Stimulated activated effector memory CD8-positive, alpha-beta T cell treated with anti-CD3 and anti-CD28 coated beads, Interleukin-12 subunit alpha, Interleukin-12 subunit beta, amount 100 ng/mL, for 72 hours (primary cell): Measurements from ENCODE around the gene RHOT2.

Experiments used
- ATAC-seq: fragments of 150-1000 bp; cut with Tn5 transposase; 2 replicates; pipeline ENCODE4 v1.10.0; 2021
- DNase-seq, 2 donors: peaks; one replicate each; pipeline ENCODE4 v3.0.0; 2021 to 2022; ENCODE audit warnings: low spot score in 2 of 2
- H3K27ac Mint-ChIP-seq: one replicate; pipeline ENCODE4 v1.8.0; 2022; ENCODE audit warnings: mild to moderate bottlenecking, mixed read lengths
- H3K36me3 Mint-ChIP-seq: one replicate; pipeline ENCODE4 v1.8.0; 2022; ENCODE audit warnings: mild to moderate bottlenecking, mixed read lengths
- H3K4me1 Mint-ChIP-seq: one replicate; pipeline ENCODE4 v1.8.0; 2022; ENCODE audit warnings: mixed read lengths
- H3K4me3 Mint-ChIP-seq: one replicate; pipeline ENCODE4 v1.8.0; 2022; ENCODE audit warnings: mild to moderate bottlenecking, mixed read lengths
- H3K9me3 Mint-ChIP-seq: one replicate; pipeline ENCODE4 v1.8.0; 2022; ENCODE audit warnings: mixed read lengths

The RHOT2 gene

DNA sequence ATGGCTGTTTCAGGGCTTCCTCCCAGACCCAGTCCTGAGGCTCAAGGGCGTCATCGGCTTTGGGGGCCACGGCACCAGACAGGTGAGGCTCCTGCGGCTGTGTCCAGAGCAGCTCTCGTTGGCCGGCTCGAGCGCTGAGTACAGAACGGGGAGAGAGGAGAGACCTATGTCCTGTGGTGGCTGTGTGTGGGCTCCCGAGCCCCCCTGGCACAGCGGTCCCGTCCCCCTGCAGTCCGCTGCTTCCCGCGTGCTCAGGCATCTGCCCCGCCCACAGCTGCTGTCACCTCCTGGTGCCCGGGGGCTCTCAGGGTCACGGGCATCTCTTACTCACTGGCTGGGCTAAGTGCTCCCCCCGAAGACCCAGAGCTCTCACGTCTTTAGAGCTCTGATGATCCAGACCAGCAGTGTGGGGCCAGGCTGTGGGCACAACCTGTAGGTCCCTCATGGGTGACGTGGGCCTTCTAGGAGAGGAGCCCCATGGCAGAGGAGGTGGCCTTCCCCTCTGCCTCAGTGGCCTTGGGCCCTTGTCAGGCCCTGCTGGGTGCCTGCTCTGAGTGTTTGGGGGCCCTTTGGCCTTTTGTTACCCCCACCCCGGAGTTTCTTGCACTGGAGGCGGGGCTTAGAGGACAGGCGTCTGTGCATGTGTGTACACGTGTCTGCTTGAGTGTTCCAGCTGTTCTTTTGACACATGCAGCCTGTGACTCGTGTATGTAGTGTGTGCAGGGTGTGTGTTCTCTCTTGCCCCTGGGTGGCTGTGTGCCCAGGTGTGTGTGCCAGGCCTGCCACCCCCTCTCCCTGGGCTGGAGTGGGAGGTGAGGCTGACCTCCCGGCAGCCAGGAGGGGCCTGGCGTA lies 15.3 kb upstream of the RHOT2 start:
- ATAC-seq, result no peak
- no peaks in the 10 kb centered on the region for H3K9me3 Mint-ChIP-seq
- peaks cover 10% of the 10 kb centered on the region for H3K36me3 Mint-ChIP-seq
- DNase-seq, result no peak
- H3K4me3 Mint-ChIP-seq, result no peak overlapping the region
- no peak overlapping the region for H3K27ac Mint-ChIP-seq
- H3K4me1 Mint-ChIP-seq, result peaks cover 16% of the 10 kb centered on the region

DNA sequence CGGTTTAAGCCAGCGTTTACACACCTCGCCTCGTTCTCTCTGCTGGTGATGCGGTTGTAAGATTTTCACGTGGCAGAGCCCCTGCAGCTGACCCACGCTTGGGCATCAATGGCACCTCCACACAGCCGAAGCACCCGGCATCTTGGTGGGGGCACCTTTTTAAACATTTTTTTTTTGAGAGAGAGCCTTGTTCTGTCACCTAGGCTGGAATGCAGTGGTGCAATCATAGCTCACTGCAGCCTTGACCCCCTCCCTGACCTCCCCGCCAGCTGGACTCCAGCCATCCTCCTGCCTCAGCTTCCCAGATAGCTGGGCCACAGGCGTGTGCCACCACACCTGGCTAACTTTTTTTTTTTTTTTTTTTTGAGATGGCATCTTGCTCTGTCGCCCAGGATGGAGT lies 13.9 kb upstream of the RHOT2 start:
- Mint-ChIP-seq H3K9me3 (no peaks in the 10 kb centered on the region), H3K27ac (no peak overlapping the region), H3K4me3 (no peak overlapping the region), H3K36me3 (peaks cover 10% of the 10 kb centered on the region), H3K4me1 (peaks cover 6% of the 10 kb centered on the region)
- no peak for DNase-seq
- no peak for ATAC-seq

DNA sequence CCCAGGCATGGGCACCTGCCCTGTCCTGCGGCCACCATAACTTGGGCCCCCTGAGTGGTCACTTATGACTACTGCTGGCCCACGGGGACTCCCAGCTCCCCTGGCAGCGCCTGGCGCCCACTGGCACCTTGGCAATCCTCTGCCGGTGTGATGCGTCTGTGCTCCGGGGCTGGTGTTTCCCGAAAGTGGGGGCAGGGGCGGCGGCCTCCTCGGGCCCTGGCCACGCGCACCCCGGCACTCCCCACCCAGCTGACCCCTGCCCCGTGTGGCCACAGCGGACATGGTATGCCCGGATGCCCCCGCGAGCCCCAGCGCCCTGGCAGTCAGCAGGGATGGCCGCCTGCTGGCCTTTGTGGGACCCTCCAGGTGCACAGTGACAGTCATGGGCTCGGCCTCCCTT lies 10.4 kb upstream of the RHOT2 start:
- no peak overlapping the region for H3K4me3 Mint-ChIP-seq
- peaks cover 9% of the 10 kb centered on the region for H3K4me1 Mint-ChIP-seq
- ATAC-seq (no peak), DNase-seq (no peak)
- H3K27ac Mint-ChIP-seq, result no peak overlapping the region
- H3K36me3 Mint-ChIP-seq, result no peaks in the 10 kb centered on the region
- no peaks in the 10 kb centered on the region for H3K9me3 Mint-ChIP-seq

DNA sequence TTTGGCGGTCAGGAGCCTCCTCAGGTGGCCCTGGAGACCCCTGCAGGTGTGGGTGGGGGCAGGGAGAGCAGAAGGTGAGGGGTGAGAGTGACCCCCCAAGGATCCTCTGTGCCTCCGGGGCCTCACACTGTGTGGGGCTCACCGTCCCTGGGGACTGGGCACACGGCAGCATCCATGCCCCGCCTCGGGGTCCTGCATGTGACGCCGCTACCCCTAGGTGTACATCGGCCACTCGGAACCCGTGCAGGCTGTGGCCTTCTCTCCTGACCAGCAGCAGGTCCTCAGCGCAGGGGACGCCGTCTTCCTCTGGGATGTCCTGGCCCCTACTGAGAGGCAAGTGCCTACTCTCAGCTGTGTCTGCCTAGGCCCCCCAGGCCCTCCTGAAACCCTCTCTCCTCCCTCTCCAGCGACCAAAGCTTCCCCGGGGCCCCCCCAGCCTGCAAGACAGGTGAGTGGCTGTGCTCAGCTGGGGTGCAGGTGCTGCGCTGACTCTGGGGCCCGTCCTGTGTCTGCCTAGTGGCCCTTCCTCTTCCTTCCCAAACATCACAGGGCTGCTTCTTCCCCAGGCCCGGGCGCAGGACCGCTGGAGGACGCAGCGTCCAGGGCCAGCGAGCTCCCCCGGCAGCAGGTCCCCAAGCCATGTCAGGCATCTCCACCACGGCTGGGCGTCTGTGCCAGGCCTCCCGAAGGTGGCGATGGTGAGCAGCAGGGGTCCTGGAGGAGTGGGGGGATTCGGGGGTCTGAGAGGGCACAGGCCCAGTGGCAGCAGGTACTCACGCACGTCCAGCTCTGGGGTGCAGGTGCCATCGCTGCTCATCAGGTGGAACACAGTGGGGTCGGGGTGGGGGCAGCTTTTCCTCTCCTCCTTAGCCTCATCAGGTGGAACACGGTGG lies 9.0 kb upstream of the RHOT2 start:
- H3K9me3 Mint-ChIP-seq, result no peaks in the 10 kb centered on the region
- H3K36me3 Mint-ChIP-seq, result peaks cover 9% of the 10 kb centered on the region
- H3K27ac Mint-ChIP-seq, result no peak overlapping the region
- DNase-seq (no peak), ATAC-seq (no peak)
- no peak overlapping the region for H3K4me3 Mint-ChIP-seq
- peaks cover 9% of the 10 kb centered on the region for H3K4me1 Mint-ChIP-seq

DNA sequence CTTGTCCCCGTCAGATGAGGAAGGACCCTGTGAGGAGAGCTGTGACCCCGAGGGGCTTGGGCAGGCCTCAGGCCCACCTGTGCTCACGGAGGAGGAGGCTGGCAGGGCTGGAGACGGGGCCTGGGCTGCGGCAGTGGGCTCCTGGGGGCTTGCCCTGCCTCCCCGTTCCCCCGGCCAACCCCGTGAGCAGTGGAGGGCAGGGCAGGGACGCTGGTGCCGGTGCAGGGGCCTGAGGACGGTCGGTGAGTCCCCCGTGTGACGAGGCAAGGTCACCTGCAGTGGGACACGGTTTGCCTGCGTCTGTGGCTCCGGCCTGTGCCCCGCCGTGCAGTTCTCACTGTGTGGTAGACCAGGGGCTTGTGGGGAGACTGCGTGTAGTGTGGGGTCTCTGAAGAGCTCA lies 8.3 kb upstream of the RHOT2 start:
- Mint-ChIP-seq H3K4me1 (peaks cover 9% of the 10 kb centered on the region), H3K9me3 (no peaks in the 10 kb centered on the region), H3K4me3 (no peak overlapping the region), H3K27ac (no peak overlapping the region), H3K36me3 (peaks cover 9% of the 10 kb centered on the region)
- DNase-seq (no peak), ATAC-seq (no peak)

DNA sequence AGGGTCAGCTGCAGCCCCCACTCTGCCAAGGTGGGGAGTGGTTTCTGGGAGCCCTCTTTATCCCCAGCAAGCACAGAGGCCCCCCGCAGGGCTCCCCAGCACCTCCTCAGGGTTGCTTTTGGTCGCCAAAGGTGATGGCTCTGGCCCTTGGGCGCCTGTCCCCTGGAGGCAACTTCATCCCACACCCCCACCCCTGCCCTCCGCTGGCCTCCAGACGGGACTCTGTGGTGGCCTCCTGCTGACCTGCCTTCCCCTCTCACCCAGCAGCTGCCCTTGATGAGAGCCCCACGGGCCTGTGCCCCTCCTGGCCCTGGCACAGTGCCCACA lies 7.8 kb upstream of the RHOT2 start:
- Mint-ChIP-seq H3K4me1 (peaks cover 9% of the 10 kb centered on the region), H3K36me3 (peaks cover 9% of the 10 kb centered on the region), H3K9me3 (no peaks in the 10 kb centered on the region), H3K27ac (no peak overlapping the region), H3K4me3 (no peak overlapping the region)
- ATAC-seq (no peak), DNase-seq (no peak)

DNA sequence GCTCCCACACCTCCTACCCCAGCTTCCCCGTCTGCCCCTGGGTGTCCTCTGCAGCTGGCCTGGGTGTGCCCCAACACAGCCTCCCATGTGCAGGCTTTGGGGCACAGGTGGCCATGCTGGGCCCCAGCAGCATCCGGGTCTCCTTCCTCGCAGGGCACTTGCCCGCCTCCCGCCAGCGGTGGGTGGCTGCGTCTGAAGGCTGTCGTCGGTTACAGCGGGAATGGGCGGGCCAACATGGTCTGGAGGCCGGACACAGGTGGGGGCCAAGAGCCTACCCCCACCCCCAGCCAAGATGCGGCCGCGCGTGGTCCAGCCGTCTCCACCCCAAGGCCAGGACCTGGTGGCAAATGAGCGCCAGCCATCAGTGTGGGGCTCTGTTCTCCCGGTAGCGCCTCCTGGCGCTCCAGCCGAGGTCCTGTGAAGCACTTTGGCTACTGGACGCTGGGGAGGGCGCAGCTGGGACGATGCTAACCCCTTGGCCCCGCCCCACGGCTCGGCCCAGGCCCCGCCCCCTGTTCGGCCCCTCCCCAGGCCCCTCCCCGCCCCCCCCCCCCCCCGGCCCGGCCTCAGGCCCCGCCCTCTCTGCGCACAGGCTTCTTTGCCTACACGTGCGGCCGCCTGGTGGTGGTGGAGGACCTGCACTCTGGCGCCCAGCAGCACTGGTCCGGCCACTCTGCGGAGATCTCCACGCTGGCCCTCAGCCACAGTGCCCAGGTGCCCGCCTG lies 7.3 kb upstream of the RHOT2 start:
- Mint-ChIP-seq H3K27ac (no peak overlapping the region), H3K36me3 (peaks cover 9% of the 10 kb centered on the region), H3K4me3 (no peak overlapping the region), H3K4me1 (peaks cover 9% of the 10 kb centered on the region), H3K9me3 (no peaks in the 10 kb centered on the region)
- DNase-seq, result peak in 1 of 2 donors; percentile 74
- peak; percentile 57 for ATAC-seq

DNA sequence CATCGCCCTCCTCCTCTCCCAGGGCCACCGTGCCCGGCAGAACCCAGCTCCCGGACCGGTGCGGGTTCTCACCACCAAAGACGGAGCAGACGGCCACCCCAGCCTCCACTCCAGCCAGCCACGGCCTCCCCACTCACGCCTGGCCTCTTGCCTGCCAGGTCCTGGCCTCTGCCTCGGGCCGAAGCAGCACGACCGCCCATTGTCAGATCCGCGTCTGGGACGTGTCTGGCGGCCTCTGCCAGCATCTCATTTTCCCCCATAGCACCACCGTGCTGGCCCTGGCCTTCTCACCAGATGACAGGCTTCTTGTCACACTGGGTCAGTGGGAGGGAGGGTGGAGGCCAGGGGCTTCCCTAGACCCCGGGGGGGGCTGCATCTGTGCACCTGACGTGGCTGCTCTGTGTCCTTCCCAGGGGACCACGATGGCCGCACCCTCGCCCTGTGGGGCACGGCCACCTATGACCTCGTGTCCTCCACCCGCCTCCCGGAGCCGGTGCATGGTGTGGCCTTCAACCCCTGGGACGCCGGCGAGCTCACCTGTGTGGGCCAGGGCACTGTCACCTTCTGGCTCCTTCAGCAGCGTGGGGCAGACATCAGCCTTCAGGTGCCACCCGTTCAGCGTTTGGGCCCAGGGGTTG lies 6.6 kb upstream of the RHOT2 start:
- Mint-ChIP-seq H3K9me3 (no peaks in the 10 kb centered on the region), H3K27ac (no peak overlapping the region), H3K36me3 (peaks cover 9% of the 10 kb centered on the region), H3K4me1 (peaks cover 9% of the 10 kb centered on the region), H3K4me3 (no peak overlapping the region)
- ATAC-seq (no peak), DNase-seq (no peak)

DNA sequence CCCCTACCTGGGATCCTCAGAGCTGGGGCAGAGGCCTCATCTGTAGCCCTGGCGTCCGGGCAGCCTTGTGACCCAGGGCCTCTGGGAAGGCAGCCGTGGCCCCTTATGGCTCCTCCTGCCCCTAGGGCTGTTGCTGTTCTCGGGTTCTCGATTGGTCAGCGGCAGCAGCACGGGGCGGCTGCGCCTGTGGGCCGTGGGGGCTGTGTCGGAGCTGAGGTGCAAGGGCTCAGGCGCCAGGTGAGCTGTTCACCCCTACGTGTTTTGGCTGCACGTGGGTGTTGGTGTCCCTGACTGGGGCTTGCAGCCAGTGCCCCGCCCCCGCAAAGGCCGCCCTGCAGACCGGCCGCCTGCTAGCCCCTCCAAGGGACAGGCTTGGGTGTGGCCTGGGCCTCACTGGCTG lies 5.8 kb upstream of the RHOT2 start:
- Mint-ChIP-seq H3K27ac (no peak overlapping the region), H3K36me3 (peaks cover 9% of the 10 kb centered on the region), H3K9me3 (no peaks in the 10 kb centered on the region), H3K4me3 (no peak overlapping the region), H3K4me1 (peaks cover 9% of the 10 kb centered on the region)
- ATAC-seq, result no peak
- no peak for DNase-seq

DNA sequence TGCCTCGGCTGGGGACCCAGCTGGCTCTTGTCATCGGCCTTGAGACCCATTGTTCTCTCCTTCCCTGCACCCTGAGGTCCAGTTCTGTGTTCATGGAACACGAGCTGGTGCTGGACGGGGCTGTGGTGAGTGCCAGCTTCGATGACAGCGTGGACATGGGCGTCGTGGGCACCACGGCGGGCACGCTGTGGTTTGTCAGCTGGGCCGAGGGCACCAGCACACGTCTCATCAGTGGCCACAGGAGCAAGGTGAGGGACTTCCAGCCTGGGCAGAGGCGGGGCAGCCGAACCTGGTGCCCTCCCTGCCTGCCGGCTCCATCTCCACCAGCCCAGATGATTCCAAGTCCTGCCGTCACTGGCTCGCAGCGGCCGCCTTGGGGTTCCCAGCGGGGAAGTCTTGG lies 5.3 kb upstream of the RHOT2 start:
- Mint-ChIP-seq H3K4me3 (no peak overlapping the region), H3K36me3 (peaks cover 9% of the 10 kb centered on the region), H3K27ac (no peak overlapping the region), H3K4me1 (peaks cover 9% of the 10 kb centered on the region), H3K9me3 (no peaks in the 10 kb centered on the region)
- ATAC-seq, result no peak
- DNase-seq, result no peak

DNA sequence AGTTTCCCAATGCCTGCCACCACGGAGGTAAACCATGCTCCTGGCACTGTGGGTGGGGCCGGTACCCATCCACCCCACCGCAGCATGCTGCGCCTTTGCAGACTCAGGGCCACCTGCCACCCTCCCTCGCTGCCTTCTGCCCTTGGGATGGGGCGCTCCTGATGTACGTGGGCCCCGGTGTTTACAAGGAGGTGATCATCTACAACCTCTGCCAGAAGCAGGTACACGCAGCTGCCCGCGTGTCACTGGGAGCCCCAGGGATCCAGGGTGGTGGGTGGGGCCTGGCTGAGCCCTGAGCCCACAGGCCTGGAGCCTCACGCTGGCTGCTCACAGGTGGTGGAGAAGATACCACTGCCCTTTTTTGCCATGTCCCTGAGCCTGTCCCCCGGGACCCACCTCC lies 1.4 kb upstream of the RHOT2 start:
- no peak for ATAC-seq
- H3K4me3 Mint-ChIP-seq, result no peak overlapping the region
- no peak for DNase-seq
- H3K4me1 Mint-ChIP-seq, result peaks cover 2% of the 10 kb centered on the region
- H3K9me3 Mint-ChIP-seq, result no peaks in the 10 kb centered on the region
- peaks cover 26% of the 10 kb centered on the region for H3K36me3 Mint-ChIP-seq
- no peak overlapping the region for H3K27ac Mint-ChIP-seq

DNA sequence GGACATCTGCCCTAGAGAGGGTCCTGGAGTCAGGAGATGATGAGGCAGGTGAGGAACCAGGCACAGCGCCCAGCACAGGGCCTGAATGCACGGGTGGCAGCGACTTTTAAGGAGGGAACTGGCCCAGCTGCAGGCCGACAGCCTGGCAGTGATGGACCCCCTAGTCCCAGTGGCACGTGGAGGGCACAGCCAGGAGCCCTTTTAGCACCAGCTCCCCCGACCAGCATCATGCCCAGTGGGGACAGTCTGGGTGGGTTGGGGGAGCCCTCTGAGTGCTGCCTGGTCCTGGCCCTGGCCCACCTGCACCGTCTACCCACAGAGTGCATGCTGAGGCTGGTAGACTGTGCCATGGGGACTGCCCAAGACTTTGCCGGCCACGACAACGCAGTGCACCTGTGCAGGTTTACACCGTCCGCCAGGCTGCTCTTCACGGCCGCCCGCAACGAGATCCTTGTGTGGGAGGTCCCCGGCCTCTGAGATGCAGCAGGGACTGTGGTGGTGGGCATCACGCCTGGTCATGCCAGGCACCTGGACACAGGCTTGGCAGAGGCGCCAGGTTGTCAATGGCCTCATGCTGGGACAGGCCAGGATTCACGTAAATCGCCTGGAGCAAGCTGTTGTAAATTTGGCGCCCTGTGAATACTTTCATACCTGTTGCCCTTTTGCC lies 686 bp upstream of the RHOT2 start:
- ATAC-seq (no peak), DNase-seq (no peak)
- Mint-ChIP-seq H3K4me1 (no peaks in the 10 kb centered on the region), H3K36me3 (peaks cover 26% of the 10 kb centered on the region), H3K4me3 (peak overlapping the region; percentile 77), H3K27ac (peak overlapping the region; percentile 90), H3K9me3 (no peaks in the 10 kb centered on the region)

DNA sequence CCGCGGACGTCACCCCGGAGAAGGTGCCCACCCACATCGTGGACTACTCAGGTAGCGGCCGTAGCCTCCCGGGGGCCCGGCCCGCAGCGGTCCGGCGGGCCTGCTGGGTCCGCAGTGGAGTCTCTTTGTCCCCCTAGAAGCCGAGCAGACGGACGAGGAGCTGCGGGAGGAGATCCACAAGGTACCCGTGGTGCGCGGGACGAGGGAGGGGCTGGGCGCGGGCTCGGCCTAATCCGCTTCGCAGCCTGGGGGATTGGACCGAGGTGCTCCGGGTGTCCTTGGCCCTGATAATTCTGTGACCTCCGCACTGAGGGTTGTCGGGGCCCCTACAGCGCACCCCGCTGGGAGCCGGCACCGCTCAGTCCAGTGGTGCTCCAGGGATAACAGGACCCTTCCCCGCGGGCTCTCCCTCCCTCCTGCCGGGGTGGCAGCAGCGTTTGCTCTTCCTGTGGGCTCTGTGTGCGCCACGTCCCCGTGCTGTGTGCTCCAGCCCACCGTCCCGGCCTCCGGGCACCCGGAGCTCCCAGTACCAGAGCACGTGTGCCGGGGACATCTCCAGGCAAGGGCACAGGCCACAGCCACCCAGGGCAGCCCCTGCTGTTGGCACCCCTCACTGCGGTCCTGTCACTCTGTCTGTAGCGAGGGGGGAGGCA lies 713 bp downstream of the RHOT2 start:
- peak overlapping the region; percentile 77 for H3K4me3 Mint-ChIP-seq
- ATAC-seq (peak; percentile 3), DNase-seq (peak in 1 of 2 donors; percentile 67)
- peaks cover 25% of the 10 kb centered on the region for H3K36me3 Mint-ChIP-seq
- no peaks in the 10 kb centered on the region for H3K9me3 Mint-ChIP-seq
- peak overlapping the region; percentile 90 for H3K27ac Mint-ChIP-seq
- H3K4me1 Mint-ChIP-seq, result no peaks in the 10 kb centered on the region

DNA sequence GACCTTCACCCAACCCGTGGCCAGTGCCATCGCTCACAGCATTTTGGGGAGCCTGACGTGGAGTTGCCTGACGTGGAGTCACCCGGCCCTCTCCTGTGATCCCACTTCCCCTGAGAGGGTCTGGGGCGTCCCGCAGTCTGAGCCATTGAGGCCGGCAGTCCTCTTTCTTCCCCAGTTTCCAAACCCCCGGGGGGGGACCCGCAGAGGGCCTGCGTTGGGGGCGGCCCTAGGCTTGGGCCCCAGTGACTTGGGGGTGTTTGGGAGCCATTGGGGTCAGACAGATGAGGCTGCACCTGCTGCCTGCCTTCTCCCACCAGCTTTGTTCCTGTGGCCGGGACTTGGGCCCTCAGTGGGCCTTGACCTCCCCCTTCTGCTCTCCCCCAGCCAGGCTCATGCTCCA lies 1.7 kb downstream of the RHOT2 start:
- DNase-seq, result no peak
- Mint-ChIP-seq H3K9me3 (no peaks in the 10 kb centered on the region), H3K27ac (no peak overlapping the region), H3K4me1 (peaks cover under 1% of the 10 kb centered on the region), H3K4me3 (peak overlapping the region; percentile 77), H3K36me3 (peaks cover 25% of the 10 kb centered on the region)
- no peak for ATAC-seq
